Measurements from ENCODE around the gene PDCD2L.

- TF ChIP-seq CTCF (conservative IDR thresholded peaks at IDR 0.05), result no peak
- TF ChIP-seq EZH2 (IDR thresholded peaks at IDR 0.05; ENCODE audit: low read depth), result no peak
These were observed 36.6 kb upstream of the PDCD2L start for GRCh38 chr19:34367624-34367957.
